Neural progenitor cell (in vitro differentiated cells): ENCODE data around the gene ANXA6.

Experiments
- EZH2 ChIP-seq: fragments of 200-600 bp; sonication (generic); IDR thresholded peaks from 2 replicates; pipeline ENCODE4 v1.6.1; 2017; ENCODE audit warnings: antibody characterized with exemption, mild to moderate bottlenecking, moderate library complexity
- EZH2phosphoT487 ChIP-seq: fragments of 200-600 bp; sonication (generic); IDR thresholded peaks from 2 replicates; pipeline ENCODE4 v1.6.1; 2017; ENCODE audit warnings: antibody characterized with exemption
- TF ChIP-seq, protein P1 (sequence below): fragments of 200-600 bp; sonication (generic); IDR thresholded peaks from 2 replicates; pipeline ENCODE4 v1.5.1; 2017; ENCODE audit warnings: antibody characterized with exemption, mild to moderate bottlenecking

GRCh38 chr5:151088986-151089385 is 68.6 kb downstream of the ANXA6 start:
- TF ChIP-seq, protein P1, sequence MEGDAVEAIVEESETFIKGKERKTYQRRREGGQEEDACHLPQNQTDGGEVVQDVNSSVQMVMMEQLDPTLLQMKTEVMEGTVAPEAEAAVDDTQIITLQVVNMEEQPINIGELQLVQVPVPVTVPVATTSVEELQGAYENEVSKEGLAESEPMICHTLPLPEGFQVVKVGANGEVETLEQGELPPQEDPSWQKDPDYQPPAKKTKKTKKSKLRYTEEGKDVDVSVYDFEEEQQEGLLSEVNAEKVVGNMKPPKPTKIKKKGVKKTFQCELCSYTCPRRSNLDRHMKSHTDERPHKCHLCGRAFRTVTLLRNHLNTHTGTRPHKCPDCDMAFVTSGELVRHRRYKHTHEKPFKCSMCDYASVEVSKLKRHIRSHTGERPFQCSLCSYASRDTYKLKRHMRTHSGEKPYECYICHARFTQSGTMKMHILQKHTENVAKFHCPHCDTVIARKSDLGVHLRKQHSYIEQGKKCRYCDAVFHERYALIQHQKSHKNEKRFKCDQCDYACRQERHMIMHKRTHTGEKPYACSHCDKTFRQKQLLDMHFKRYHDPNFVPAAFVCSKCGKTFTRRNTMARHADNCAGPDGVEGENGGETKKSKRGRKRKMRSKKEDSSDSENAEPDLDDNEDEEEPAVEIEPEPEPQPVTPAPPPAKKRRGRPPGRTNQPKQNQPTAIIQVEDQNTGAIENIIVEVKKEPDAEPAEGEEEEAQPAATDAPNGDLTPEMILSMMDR, result no peak
- TF ChIP-seq EZH2 (no peak), EZH2phosphoT487 (no peak)
